ENCODE measurements around the gene F7.

The F7 gene

DNA sequence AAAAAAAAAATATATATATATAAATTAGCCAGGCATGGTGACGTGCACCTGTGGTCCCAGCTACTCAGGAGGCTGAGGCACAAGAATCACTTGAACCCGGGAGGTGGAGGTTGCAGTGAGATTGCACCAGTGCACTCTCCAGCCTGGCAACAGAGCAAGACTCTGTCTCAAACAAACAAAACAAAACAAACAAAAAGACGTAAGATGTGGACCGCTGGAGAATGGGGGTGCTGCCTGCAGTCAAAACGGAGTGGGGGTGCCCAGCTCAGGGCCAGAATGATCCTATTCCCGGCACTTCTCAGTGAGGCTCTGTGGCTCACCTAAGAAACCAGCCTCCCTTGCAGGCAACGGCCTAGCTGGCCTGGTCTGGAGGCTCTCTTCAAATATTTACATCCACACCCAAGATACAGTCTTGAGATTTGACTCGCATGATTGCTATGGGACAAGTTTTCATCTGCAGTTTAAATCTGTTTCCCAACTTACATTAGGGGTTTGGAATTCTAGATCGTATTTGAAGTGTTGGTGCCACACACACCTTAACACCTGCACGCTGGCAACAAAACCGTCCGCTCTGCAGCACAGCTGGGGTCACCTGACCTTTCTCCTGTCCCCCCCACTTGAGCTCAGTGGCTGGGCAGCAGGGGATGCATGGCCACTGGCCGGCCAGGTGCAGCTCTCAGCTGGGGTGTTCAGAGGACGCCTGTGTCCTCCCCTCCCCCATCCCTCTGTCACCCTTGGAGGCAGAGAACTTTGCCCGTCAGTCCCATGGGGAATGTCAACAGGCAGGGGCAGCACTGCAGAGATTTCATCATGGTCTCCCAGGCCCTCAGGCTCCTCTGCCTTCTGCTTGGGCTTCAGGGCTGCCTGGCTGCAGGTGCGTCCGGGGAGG lies at the start of gene F7:
Gene F7 (plus strand): TSS at position 760 of the 889 bp plus-strand sequence. CDS start 51 bp downstream, at position 811.
- no peak for TF ChIP-seq CTCF (IDR thresholded peaks at IDR 0.05)

GRCh38 chr13:113057084-113057483 lies 48.5 kb upstream of the F7 start:
- no peak for TF ChIP-seq CTCF (IDR thresholded peaks at IDR 0.05)

- TF ChIP-seq CTCF (IDR thresholded peaks at IDR 0.05): no peak
Observed at GRCh38 chr13:113058129-113058987, 47.2 kb upstream of the F7 start.

- no peak for TF ChIP-seq CTCF (IDR thresholded peaks at IDR 0.05)
Observed at GRCh38 chr13:113058988-113059850, 46.4 kb upstream of the F7 start.

DNA sequence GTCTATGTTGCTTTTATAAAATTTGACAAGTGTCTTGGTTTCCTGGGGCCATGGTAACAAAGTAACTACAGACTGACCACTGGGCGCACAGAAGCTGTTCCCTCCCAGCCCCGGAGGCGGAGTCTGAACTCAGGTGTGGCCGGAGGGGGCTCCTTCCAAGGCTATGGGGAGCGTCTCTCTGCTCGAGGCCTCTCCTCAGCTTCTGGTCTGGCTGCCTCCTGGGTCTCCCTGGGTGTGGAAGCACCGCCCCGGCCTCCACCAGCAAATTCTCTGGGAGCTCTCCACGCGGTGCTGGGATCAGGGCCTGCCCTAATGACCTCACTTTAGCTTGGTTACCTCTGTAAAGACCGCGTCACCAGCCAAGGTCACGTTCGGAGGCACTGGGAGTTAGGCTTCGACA lies 45.7 kb upstream of the F7 start:
- TF ChIP-seq CTCF (IDR thresholded peaks at IDR 0.05): no peak

- no peak for TF ChIP-seq CTCF (IDR thresholded peaks at IDR 0.05)
Observed at GRCh38 chr13:113060557-113061270, 44.9 kb upstream of the F7 start.
